HepG2 (cell line): ENCODE measurements around the gene DARS2. TPM values are rescaled to one million over a fixed set of nuclear protein-coding genes. Genes with fewer than 3 reads are reported as not detected.
A peak's percentile ranks its signal among the peaks of the same experiment; 100 is the strongest.

Source experiments
- ATAC-seq: fragments of 200-7000 bp; cut with Tn5 transposase; 3 replicates; pipeline ENCODE4 v1.9.1; 2020; ENCODE audit warnings: mild to moderate bottlenecking, moderate library complexity
- BruUV-seq: library from RNA; stranded (reverse); fragments of 400-500 nt; replicated peaks from 2 replicates; lab custom pipeline; 2021; lab: Mats Ljungman, UMichigan
- CTCF ChIA-PET: fragments of 300-600 bp; formaldehyde crosslinking; extraction: SDS; loops from one replicate; lab custom pipeline; 2021; ENCODE audit warnings: low total read pairs, inconsistent platforms, low intra/inter-chr PET ratio; lab: Yijun Ruan, JAX
- POLR2A ChIA-PET: fragments of 350-600 bp; sonication (Branson Sonifier 250); formaldehyde crosslinking; loops from one replicate; lab custom pipeline; 2020; ENCODE audit warnings: antibody characterized with exemption, inconsistent platforms; lab: Yijun Ruan, JAX
- DNase-seq: peaks from one replicate; pipeline ENCODE4 v3.0.0-alpha.2; 2015; ENCODE audit warnings: low spot score
- FAIRE-seq: peaks from 3 replicates; lab custom pipeline; 2011; peaks lifted over from hg19 to GRCh38; lab: Jason Lieb, UNC
- H2AFZ ChIP-seq: one replicate; pipeline ENCODE4 v1.6.1; 2011; ENCODE audit warnings: low read length, inconsistent platforms
- H3K27ac ChIP-seq: fragments of 300-600 bp; 3 replicates; pipeline ENCODE4 v1.8.0; 2011; ENCODE audit warnings: mixed run types, mild to moderate bottlenecking, mixed read lengths, low read length, inconsistent platforms; ENCODE audit not compliant: insufficient read depth; ENCODE audit errors: extremely low read length
- H3K27me3 ChIP-seq, 2 experiments: fragments of 200-600 bp in 1 of 2; 2 replicates in 1 of 2; 3 replicates in 1 of 2; pipeline versions ENCODE4 v1.6.0 to v1.8.0; 2011; ENCODE audit warnings: low read length in 2 of 2, mild to moderate bottlenecking in 2 of 2, moderate library complexity in 2 of 2, inconsistent platforms in 1 of 2; ENCODE audit not compliant: insufficient read depth in 2 of 2, control insufficient read depth in 1 of 2
- H3K36me3 ChIP-seq, 2 experiments: fragments of 200-600 bp in 1 of 2; replicated peaks in 1 of 2; 2 replicates in 1 of 2; 3 replicates in 1 of 2; pipeline versions ENCODE4 v1.5.1 to v1.8.0; 2011; ENCODE audit warnings: low read length in 2 of 2, inconsistent platforms in 1 of 2; ENCODE audit not compliant: insufficient read depth in 2 of 2, control insufficient read depth in 1 of 2
- H3K4me1 ChIP-seq: 2 replicates; pipeline ENCODE4 v1.5.1; 2012; ENCODE audit warnings: low read length, inconsistent platforms; ENCODE audit not compliant: insufficient read depth
- H3K4me2 ChIP-seq: 2 replicates; pipeline ENCODE4 v1.6.0; 2011; ENCODE audit warnings: low read depth, low read length, inconsistent platforms
- H3K4me3 ChIP-seq, 3 experiments: fragments of 200-600 bp in 1 of 3; sonication (generic), shearing (Covaris generic) in 1 of 3; replicated peaks in 1 of 3; 2 replicates each; pipeline ENCODE4 v1.5.1; 2011 to 2016; ENCODE audit warnings: low read length in 3 of 3, inconsistent platforms in 2 of 3, low read depth in 2 of 3, mild to moderate bottlenecking in 2 of 3, control low read depth in 1 of 3, mixed read lengths in 1 of 3; ENCODE audit not compliant: insufficient read depth in 1 of 3
- H3K79me2 ChIP-seq: one replicate; pipeline ENCODE4 v1.6.1; 2011; ENCODE audit warnings: low read length, inconsistent platforms; ENCODE audit not compliant: insufficient read depth
- H3K9ac ChIP-seq: 2 replicates; pipeline ENCODE4 v1.6.0; 2011; ENCODE audit warnings: mild to moderate bottlenecking, low read depth, low read length, inconsistent platforms; ENCODE audit not compliant: insufficient read depth
- H3K9me3 ChIP-seq: 2 replicates; pipeline ENCODE4 v1.5.1; 2012; ENCODE audit warnings: mild to moderate bottlenecking, low read length
- H4K20me1 ChIP-seq: 2 replicates; pipeline ENCODE4 v1.6.0; 2011; ENCODE audit warnings: inconsistent platforms, mild to moderate bottlenecking, low read length, moderate library complexity; ENCODE audit not compliant: insufficient read depth
- BCL6 ChIP-seq: IDR thresholded peaks from 2 replicates; pipeline ENCODE4 v1.6.1; 2016; ENCODE audit warnings: missing genetic modification reagents, missing compliant biosample characterization
- NKX3-1 ChIP-seq: sonication (generic); formaldehyde crosslinking; IDR thresholded peaks from 2 replicates; pipeline ENCODE4 v1.5.0; 2020; ENCODE audit warnings: missing genetic modification reagents
- ZNF20 ChIP-seq: sonication (generic); formaldehyde crosslinking; IDR thresholded peaks from 2 replicates; pipeline ENCODE4 v1.4.0; 2020; ENCODE audit warnings: mild to moderate bottlenecking, moderate library complexity, missing genetic modification reagents
- ZNF552 ChIP-seq: sonication (generic); formaldehyde crosslinking; IDR thresholded peaks from 2 replicates; pipeline ENCODE4 v1.9.0; 2022; ENCODE audit warnings: missing genetic modification reagents, mild to moderate bottlenecking, borderline replicate concordance
- ZNF724P ChIP-seq: sonication (generic); formaldehyde crosslinking; IDR thresholded peaks from 2 replicates; pipeline ENCODE4 v1.8.0; 2022; ENCODE audit warnings: missing genetic modification reagents, borderline replicate concordance
- WGBS: methylation state at CpG from one replicate; pipeline ENCODE4 v1.1.6; 2017; ENCODE audit warnings: low lambda C conversion rate; 5-methylcytosine and 5-hydroxymethylcytosine counted together
- in situ Hi-C: cut with HindIII; loops from 2 replicates; pipeline ENCODE4 v1.10.0; 2017; ENCODE audit warnings: low pct_unique_long_range_greater_than_20kb; ENCODE audit not compliant: extremely low pct_ligation_motif_present
- intact Hi-C: fragments of 100-400 bp; cut with micrococcal nuclease; formaldehyde crosslinking; loops from one replicate; pipeline ENCODE4 v1.10.0; 2022; ENCODE audit not compliant: unreplicated experiment
- polyA plus RNA-seq, 8 experiments: library from polyadenylated mRNA; depleted of rRNA in 3 of 8; stranded (reverse) in 7 of 8; unstranded in 1 of 8; fragments of >200 nt; fragmentation: Illumina TruSeq in 4 of 8; extraction: Trizol in 4 of 8; gene quantifications; 2 replicates each; pipeline versions ENCODE4 v1.2.1 to v1.2.3, GENCODE V29; 2011 to 2016; ENCODE audit warnings: low read depth in 4 of 8, missing spikeins in 1 of 8, mixed read lengths in 1 of 8; ENCODE audit not compliant: insufficient read depth in 1 of 8
- total RNA-seq, 5 experiments: library from RNA; depleted of rRNA; stranded (reverse); fragments of >200 nt; fragmentation: Illumina TruSeq; extraction: Trizol; gene quantifications; 2 replicates each; pipeline ENCODE4 v1.2.3, GENCODE V29; 2016; ENCODE audit warnings: low read depth in 1 of 5
- TF ChIP-seq, protein P1 (sequence below): sonication (generic); formaldehyde crosslinking; IDR thresholded peaks from 2 replicates; pipeline ENCODE4 v1.9.0; 2021; ENCODE audit warnings: missing genetic modification reagents, mild to moderate bottlenecking, borderline replicate concordance

Gene DARS2
- total and polyA plus RNA-seq, 2 of the 13 experiments (the other 11 are each of a cell fraction or from before 2014, with no cell fraction given): 17.6 to 27.7 TPM

DNA sequence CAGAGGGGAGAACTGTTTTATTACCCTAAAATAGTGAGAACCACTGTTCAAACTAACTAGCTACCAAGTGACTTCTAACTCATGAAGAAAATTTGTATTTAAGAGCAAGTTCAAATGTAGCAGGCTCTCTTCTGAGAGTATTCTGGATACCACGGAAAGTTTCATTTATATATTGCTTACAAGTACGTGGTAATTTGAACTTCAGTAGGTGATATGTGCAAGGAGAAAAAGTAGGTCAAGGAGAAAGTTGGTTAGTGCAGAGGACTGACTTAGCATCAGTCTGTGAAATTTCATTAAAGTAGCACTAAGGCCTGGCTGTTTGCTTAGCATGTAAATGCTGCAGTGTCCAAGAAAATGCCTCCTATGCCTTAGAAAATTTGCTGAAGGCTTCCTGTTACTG lies 76.0 kb downstream of the DARS2 start (continued):
- TF ChIP-seq, protein P1, sequence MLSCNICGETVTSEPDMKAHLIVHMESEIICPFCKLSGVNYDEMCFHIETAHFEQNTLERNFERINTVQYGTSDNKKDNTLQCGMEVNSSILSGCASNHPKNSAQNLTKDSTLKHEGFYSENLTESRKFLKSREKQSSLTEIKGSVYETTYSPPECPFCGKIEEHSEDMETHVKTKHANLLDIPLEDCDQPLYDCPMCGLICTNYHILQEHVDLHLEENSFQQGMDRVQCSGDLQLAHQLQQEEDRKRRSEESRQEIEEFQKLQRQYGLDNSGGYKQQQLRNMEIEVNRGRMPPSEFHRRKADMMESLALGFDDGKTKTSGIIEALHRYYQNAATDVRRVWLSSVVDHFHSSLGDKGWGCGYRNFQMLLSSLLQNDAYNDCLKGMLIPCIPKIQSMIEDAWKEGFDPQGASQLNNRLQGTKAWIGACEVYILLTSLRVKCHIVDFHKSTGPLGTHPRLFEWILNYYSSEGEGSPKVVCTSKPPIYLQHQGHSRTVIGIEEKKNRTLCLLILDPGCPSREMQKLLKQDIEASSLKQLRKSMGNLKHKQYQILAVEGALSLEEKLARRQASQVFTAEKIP (CRISPR knock-in tag): no peak
- no peak for TF ChIP-seq ZNF724P (CRISPR knock-in tag)
- no peak for TF ChIP-seq ZNF20 (CRISPR knock-in tag)
- TF ChIP-seq ZNF552 (CRISPR knock-in tag): no peak

DNA sequence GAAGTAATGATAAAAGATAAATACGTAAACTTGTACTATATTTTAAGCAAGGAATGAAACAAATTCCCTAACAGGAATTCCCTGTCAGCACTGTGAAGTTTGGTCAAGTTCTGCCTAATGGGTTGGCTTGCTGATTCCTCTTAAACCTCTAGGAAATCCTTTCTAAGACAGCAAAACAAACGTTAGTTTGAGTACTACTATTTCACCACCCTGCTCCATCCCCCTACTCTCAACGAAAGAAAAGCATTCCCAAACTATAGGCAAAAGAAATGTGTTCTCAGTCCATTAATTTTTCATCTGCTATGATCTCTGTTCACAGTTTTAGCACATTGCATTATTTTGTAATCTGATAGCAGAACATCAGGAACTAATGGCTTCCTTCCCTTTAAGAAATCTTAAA lies 76.5 kb downstream of the DARS2 start:
- TF ChIP-seq BCL6 (CRISPR knock-in tag) (peak; percentile 36; the same call in 1 of the 2 replicates), NKX3-1 (CRISPR knock-in tag) (no peak)
- H3K27ac ChIP-seq: no peak overlapping the region
- POLR2A ChIA-PET: interaction anchor here (1.1 kb wide), 1 partner anchor 33 kb away, joined by 3 read pairs; the partner anchor contains the start of gene ZBTB37
- no peak for FAIRE-seq
- no peaks in the 10 kb centered on the region for H3K79me2 ChIP-seq
- BruUV-seq: no TSS peak
- CTCF ChIA-PET: no interaction called here
- in situ Hi-C loops (no loop called here), intact Hi-C loops (no loop called here)
- DNase-seq: no peak
- no peak for ATAC-seq
- no peaks in the 10 kb centered on the region for H3K4me1 ChIP-seq
- H3K9me3 ChIP-seq: no peaks in the 10 kb centered on the region
- no peak overlapping the region for H3K4me3 ChIP-seq
- H3K27me3 ChIP-seq: no peaks in the 10 kb centered on the region
- no peak overlapping the region for H3K9ac ChIP-seq
- WGBS: 67% methylated on average over 3 of the region's 3 CpGs
- H2AFZ ChIP-seq: no peak overlapping the region
- H4K20me1 ChIP-seq: no peaks in the 10 kb centered on the region
- H3K36me3 ChIP-seq: peaks cover 0 to 5% of the 10 kb centered on the region in 2 experiments; a peak in 2 of 5 replicates
- no peak overlapping the region for H3K4me2 ChIP-seq
